VCaP (cell line): Measurements from ENCODE around the gene OTOS.

Source experiments
- H3K27ac ChIP-seq: fragments of 450-650 bp; 2 replicates; pipeline ENCODE4 v1.5.1; 2017
- TF ChIP-seq, protein P1 (sequence below): fragments of 450-650 bp; conservative IDR thresholded peaks from 2 replicates; pipeline ENCODE4 v1.5.1; 2017; ENCODE audit warnings: mild to moderate bottlenecking, moderate library complexity

Gene OTOS

DNA sequence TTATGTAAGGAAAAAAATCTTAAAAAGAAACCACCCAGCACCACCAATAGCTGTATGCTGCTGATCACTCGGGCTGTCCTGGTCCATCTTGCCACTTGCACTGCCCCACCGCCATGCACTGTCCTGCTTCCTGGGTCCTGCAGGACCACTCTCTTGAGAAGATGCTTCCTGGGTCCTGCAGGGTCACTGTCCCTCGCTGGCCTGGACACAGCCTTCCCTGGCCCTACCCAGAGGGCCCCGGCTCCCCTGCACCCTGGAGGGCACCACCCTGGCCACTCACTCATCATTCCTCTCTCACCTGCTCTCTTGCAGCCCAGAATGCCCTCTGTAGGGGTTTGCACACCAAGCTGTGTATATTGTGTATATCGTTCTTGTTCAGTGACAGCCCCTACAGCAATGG, 2.4 kb upstream of the OTOS start:
- H3K27ac ChIP-seq: no peak overlapping the region
- TF ChIP-seq, protein P1, sequence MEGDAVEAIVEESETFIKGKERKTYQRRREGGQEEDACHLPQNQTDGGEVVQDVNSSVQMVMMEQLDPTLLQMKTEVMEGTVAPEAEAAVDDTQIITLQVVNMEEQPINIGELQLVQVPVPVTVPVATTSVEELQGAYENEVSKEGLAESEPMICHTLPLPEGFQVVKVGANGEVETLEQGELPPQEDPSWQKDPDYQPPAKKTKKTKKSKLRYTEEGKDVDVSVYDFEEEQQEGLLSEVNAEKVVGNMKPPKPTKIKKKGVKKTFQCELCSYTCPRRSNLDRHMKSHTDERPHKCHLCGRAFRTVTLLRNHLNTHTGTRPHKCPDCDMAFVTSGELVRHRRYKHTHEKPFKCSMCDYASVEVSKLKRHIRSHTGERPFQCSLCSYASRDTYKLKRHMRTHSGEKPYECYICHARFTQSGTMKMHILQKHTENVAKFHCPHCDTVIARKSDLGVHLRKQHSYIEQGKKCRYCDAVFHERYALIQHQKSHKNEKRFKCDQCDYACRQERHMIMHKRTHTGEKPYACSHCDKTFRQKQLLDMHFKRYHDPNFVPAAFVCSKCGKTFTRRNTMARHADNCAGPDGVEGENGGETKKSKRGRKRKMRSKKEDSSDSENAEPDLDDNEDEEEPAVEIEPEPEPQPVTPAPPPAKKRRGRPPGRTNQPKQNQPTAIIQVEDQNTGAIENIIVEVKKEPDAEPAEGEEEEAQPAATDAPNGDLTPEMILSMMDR: no peak

DNA sequence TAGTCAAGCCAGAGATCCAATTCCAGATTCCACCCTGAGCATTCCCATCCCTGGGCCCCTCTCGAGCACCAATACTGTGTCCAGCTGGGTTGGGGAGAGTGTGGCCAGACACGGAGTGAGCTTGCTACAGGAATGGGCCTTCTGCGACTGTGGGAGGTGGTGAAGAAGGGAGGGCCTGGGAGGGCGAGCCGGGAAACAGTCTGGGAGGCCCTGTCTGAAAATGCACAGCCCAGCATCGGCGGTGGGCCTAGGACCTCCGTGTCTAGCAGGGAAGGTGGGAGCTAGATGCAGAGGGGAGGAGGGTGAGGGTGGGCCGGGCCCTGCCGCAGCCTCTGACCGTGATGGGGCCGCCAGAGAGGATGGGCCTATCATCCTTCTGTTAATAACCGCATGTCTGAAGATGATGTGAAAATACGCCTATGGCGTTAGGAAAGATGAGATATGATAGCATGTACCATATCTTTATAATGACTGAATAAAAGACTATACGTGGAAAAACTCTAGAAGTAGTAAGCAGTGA, 1.9 kb upstream of the OTOS start:
- no peak overlapping the region for H3K27ac ChIP-seq
- TF ChIP-seq, protein P1: no peak

DNA sequence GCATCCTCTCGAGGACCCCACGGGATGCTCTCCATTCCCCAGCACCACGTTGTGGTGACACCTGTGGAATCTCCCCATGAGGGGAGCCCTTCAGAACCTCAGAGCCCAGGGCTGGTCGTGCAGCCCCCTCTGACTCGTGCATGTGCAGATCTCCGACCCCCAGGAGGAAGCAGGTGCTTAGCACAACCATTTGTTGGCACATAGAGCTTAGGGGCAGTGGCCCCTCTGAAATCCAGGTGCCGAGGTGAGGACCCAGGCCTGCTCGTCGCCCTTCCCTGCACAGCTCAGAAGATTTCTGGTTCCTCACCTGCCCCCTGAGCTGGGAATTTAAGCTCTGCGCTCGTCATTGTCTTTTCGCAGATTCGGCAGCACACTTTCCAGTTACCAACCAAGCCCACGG, 1.3 kb upstream of the OTOS start:
- no peak overlapping the region for H3K27ac ChIP-seq
- TF ChIP-seq, protein P1: no peak

DNA sequence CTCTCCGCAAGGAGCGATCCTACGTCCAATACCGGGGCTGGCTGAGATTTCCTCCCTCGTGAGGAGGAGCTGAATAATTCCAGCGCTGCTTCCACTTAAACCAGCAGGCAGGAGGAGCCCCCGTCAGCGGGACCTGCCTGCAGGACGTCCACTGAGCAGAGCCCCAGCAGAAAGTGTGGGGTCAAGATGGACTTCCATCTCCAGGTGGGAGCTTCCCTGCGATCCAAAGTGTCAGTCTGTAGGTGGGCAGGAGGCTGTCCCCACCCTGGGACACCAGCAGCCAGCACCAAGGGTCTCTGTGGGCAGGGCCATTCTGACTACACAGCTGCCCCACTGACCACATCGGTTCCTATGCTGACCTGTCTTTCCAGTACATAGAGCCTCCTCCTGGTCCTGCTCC, 462 bp upstream of the OTOS start:
- H3K27ac ChIP-seq: no peak overlapping the region
- TF ChIP-seq, protein P1: no peak

DNA sequence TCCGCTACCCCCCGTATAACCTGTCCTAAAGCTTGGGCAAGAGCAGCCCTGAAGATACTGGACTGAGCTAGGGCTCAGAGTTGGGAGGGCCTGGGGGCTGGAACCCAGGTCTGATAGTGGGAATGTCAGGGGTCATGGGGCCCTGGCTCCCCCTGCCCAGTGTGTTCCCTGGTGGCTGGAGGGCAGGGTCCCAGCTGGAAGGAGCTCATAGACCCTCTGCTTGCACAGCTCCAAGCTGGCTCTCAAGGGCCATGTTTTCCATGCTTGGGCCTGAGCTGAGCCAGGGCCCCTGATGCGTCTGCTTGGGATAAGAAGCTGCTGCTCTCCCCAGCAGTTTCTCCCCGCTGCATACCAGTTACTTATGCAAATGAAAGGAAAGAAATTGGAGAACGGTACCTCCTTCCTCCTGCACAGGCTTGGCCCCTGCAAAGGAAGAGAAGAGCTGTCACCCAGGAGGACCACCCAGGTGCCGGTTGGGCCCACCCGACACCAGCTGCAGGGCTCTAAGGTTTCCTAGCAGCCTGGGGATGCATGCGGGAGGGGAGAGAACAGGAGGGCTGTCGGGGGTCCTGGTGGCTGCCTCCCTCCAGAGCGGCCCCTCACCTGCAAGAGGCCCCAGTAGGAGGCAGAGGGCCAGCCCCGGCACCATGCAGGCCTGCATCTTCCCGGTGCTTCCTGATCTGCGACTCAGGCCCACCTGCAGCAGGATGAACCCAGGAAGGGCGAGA, 628 bp downstream of the OTOS start:
- TF ChIP-seq, protein P1: no peak
- H3K27ac ChIP-seq: no peak overlapping the region

DNA sequence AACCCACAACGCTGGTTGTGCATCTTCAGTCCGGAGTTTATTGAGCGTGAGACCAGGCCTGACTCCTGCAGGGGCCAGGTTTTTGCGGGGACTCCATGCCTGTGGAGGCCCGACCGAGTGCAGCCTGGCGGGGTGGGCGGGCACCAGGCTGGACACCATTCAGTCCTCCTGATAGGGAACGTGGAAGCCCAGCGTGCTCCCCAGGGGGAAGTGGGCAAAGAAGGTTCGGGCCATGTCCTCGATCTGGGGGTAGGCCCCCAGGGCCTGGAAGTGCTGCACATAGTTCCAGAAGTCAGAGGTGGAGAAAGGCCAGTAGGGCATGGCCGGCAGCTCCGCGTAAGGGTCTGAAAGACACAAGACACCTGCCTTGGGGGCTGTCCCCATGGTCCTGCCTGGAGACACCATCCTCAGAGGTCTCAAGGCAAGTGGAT, 1.4 kb downstream of the OTOS start:
- H3K27ac ChIP-seq: no peak overlapping the region
- TF ChIP-seq, protein P1: no peak

DNA sequence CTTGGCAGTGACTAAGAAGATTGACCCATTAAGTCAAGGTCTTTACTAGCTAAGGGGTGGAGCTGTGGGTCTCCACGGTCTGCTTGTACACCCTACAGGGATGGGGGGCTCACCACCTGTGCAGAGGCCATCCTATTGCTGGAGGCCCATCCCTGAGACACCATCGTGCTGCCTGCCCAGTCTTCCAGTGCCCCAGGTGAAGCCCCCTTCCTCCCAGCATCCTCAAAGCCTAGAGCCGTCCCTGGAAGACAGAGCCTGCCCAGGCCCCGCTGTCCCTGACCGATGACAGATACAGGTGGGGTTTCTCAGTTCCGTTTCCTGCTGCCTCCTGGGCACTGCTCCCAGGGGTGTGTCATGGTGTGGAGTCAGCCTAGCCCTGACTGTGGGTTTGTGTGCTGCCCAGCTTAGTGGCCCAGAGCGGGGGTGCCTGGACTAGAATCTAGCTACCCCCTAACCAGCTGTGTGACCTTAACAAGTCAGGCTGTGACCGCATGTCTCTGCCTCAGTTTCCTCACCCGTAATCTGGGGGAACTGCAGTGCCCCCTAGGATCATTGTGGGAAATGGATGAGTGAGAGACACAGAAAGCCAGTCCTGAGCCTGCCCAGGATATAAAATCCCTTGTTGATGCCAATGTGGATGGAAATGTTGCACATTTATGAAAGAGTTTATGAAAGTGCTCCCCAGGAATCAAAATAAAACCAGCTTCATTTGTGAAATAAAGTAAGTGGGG, 2.0 kb downstream of the OTOS start:
- no peak overlapping the region for H3K27ac ChIP-seq
- TF ChIP-seq, protein P1: no peak
